Fibroblast of peridontal ligament (primary cell): ENCODE data around the gene GPX6.
"Not testable (repeated sequence)": the region's sequence is repeated elsewhere in the genome, so short reads cannot be mapped to it uniquely, and the experiment has no call there.

ENCODE experiments used
- DNase-seq: peaks from one replicate; pipeline ENCODE4 v3.0.0-alpha.2; 2010; ENCODE audit errors: extremely low read depth

Gene GPX6, protein sequence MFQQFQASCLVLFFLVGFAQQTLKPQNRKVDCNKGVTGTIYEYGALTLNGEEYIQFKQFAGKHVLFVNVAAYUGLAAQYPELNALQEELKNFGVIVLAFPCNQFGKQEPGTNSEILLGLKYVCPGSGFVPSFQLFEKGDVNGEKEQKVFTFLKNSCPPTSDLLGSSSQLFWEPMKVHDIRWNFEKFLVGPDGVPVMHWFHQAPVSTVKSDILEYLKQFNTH

DNA sequence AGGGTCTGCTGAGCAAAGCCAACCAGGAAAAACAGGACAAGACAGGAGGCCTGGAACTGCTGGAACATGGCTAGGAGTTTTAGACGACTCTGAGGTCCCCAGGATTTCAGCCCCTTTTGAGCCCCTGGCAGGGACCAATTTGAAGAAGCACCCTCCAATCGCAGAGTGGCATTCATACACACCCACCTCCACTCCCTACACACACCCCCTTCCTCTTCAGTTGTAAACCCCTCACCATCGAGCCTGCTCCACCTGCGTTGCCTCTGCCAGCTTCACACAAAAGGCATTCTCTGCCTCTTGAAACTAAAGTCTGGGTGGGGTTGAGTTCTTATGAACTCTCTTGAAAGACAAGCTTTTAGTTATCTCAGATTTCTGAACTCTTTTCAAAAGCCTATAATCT lies at the start of gene GPX6:
Gene GPX6 (minus strand): TSS at position 118 of the 400 bp plus-strand sequence. CDS start 50 bp downstream, at position 68.
- no peak for DNase-seq

DNA sequence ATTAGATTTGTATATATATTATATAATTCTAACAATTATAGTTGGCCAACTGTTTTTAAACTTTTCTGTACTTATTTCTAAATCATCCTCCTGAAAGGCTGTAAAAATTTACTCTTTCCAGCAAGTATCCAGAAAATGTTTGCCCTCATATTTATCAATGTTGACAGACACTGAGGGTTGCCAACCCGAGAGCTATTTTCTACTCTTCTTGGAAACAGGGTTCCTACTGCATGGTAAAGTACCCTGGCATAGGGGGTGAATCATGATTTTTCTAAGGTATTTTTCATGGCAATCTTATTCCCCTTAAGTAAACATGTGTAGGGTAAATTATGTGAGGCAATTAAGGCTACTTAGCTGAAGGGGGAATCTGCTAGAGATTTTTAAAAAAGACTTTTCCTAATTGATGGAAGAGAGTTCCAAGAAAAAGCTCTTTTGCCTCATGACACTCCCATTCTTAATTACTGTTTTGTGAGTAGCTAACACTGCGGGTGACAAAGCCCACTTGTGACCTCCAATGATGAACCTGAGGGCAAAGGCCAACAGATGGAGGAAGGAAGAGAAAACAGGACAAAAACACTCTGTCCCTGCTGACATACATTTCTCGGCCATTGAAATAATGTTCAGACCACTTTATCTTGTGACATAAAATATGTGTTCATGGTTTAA lies 48.0 kb upstream of the GPX6 start:
- DNase-seq = no peak

DNA sequence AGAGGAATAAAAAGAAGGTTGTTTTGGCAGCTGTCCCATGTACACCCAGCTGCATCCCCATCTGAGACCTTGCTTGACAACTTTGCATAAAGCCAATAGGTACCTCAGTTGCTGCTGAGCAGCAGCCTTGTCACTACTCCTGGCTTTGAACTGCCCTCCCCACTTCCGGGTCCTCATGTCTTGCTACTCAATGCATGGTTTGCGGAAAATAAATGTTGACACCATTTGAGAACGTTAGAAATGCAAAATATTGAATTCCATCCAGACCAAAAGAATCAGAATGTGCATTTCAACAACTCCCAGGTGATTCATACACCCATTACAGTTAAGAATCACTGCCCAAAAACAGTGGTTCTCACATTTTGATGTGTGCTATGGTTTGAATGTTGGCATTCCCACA lies 43.0 kb upstream of the GPX6 start:
- DNase-seq = no peak

DNA sequence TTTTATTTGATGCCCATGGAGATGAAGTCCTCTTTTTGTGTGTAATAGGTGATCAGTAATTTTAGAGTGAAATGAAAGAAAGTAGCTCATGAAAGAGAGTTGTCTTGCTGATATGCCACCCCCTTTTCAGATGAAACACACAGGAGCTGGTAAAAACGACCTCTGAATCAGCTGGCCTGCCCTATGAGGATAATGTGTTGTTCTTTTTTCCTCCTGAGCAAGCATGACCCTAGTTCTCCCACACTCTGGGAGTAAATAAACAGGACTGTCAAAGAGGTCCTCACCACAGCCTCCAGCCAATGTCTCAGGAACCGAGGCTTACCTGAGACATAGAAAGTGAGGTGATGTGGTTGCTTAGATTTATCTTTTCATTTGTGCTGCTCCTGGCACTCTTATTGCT lies 39.5 kb upstream of the GPX6 start:
- no peak for DNase-seq

DNA sequence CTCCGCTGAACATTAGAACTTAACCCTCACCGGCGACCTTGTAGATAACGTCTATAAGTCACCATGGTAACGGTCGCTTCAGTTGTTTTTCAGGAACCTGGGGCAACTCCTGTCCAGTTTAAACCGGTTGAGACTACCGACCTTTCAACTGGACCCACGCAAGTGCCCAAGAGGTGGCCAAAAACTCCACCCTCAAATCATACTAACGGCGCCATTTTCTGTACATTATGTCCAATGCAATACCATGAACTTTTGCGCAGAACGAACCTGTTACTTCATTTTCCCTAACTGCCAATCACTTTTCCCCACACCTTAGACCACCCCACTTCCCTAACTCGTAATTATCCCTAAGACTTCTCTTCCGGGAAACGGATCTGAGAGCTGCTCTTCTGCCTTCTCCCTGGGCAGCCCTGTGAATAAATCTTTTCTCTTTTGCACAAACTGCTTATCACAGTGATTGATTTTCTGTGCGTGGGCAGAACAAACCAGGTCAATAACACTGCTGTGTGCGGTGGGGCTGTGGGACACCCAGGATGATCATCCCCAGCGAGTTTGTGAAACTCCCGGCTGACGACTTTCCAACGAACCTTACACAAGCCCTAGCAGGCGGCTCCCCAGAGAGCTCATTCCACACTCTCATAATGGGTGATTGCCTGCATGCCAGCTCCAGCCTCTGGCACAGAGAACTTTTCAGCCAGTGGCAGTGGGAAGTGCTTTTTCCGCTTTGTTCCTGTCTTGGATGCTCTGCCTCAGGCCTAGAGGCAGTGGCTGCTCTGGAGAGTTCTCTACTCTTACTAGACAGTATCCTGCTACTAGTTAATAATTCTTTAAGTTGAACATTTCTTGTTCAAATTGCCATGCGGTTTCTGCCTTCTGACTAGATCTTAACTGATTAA lies 38.6 kb upstream of the GPX6 start:
- no peak for DNase-seq

DNA sequence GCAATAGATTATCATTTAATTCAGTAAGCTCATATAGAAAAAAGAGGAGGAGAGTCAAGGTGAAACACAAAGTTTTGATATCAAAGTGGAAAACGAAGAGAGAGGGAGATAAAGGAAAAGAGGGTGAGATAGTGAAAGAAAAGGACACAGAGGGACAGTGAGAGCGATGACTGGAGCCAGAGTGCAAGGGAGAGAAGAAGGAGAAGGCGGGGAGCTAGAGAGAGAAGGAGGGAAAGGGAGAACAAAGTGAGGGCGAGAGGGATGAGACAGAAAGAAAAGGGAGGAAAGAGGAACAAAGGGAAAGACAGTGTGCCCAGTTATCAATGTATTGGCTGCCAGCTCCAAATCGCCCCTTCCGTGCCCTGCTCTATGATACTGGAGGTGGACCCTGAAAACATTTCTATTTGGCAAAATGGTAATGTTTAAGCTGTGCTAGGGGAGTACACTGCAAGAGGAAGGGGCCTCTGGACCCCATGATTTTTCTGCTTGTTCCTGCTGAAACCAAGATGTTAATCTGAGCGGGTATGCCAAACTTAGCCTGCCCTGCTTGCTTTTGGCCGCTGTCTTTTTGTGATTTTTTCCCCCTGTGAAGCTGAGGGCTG lies 37.9 kb upstream of the GPX6 start:
- no peak for DNase-seq

DNA sequence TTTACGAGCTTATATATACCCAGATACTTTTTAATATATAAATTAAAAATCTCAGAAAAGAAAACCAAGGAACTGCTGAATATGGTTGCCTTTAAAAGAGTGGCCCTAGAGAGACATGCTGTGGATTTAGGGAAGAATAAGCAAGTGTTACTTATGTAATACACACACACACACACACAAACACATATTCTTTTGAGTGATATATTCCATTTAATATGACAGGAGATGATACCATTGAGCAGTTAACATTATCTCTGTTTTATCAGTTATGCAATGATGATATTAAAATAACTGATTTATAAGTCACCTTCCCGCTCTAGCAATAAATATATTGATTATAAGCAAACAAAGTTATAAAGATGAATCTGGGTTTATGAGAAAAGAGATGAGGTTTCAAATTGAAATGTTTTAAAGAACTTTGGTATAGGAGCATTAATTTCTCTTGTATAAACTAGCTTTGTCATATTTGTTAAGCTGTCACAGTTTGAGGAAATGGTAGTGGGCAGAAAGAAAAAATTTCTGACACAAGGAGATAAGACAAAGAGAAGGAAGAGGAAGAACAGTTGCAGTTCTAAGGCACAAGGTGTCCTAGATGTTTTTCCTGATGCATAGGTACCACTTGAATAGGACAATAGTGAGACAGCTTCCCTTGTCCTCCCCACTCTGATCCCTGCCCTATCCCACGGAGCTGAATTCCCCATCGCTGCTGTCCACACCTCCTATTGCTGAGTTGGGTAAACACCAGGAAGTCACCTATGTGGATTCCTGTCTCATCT lies 36.5 kb upstream of the GPX6 start:
- no peak for DNase-seq

DNA sequence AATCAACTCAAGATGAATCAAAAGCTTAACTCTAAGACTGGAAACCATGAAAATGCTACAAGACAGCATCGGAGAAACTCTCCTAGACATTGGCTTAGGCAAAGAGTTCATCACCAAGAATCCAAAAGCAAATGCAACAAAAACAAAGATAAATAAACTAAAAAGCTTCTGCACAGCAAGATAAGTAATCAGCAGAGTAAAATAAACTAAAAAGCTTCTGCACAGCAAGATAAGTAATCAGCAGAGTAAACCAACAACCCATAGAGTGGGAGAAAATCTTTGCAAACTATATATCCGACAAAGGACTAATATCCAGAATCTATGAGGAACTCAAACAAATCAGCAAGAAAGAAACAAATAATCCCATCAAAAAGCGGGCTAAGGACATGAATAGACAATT lies 31.4 kb upstream of the GPX6 start:
- DNase-seq = not testable (repeated sequence)

DNA sequence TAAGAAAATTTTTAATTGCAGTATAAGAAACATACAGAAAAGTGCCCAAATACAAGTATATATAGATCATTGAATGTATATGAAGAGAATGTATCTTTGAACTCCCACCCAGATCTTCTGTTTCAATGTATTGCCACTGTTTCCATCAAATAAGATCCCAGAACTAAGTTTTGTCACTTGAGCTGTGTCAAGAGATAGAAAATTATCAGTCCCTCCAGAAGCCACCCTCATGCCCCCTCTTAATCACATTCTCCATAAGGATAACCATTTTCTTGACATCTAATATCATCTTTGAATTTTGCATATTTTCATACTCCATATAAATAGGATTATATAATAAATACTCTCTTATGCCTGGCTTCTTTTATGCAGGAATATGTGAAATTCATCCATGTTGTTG lies 30.4 kb upstream of the GPX6 start:
- no peak for DNase-seq

DNA sequence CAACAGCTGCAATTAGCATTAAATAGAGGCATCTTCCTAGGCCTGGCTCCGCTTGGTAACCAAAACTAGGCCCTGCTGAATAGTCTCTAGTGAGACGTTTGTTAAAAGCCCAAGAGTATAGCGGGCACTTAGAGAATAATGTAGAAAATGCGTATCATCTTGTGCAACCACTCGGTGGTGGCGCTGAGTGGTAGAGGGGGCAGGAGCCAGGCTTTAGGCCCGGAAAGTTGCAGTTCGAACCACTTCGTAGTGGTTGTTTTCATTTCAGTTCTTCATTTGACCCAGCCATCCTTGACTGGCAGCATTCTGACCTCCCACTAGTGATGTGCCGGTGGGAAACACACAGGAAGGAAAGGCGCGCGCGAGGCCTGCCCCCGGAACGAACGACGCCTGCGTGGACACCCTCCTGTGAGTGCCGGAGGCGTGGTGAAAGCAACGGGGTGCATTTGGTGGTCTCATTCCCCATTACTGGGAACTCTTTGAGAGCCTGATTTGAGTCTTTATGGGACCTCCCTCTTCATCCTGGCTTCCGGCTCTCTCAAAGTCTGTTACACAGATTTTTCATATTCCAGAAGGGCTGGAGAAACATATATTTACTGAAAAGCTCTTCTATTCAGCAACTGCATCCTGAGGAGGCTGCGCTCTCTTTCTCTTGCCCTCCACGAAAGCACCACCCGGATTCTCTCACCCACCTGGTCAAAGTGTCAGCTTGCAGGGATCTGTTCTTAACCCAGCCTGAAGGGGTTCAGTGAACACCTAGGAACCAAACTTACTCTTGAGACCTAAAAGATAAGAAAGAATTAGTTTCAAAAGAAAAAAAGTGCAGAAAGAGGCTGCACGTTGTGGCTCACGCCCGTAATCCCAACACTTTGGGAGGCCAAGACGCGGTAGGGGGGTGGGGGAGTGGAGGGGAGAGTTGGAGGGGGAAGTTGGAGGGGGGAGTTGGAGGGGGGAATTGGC lies 28.3 kb upstream of the GPX6 start:
- no peak for DNase-seq

DNA sequence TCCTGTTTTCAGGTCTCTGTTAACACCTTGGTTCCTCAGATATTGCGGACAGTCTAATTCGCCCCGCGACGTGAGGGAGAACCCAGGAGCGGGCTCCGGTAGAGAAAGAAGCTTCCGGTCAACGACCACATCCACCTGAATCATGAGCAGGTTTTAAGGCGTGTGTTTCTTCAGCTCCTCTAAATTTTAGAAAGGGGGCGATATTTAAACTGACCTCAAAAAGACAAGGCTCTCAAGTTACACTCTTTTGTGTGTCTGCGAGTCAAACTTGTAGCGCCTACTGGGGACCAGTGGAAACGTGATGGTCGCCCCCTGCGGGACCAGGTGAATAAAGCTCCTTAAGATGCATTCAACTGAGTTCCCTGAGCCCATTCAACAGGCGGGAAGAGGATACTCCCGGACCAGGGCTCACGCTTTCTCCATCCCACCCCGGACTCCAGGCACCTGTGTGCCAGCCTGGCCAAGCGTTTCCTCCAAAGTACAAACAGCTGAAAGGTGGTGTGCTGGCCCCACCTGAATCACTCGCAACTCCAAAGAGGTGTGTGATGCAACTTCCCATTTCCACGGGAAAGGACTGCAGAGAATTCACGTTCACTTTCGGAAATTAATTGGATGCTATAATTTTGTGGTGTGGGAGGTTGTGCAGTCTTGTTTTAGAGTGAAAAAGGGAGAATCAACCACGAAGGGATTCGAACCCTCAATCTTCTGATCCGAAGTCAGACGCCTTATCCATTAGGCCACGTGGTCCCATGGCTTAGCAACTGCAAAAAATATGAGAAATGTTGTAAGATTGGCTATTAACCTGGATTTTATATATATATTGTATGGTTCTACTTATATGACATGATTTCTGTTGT lies 27.1 kb upstream of the GPX6 start:
- peak; percentile 81 for DNase-seq

DNA sequence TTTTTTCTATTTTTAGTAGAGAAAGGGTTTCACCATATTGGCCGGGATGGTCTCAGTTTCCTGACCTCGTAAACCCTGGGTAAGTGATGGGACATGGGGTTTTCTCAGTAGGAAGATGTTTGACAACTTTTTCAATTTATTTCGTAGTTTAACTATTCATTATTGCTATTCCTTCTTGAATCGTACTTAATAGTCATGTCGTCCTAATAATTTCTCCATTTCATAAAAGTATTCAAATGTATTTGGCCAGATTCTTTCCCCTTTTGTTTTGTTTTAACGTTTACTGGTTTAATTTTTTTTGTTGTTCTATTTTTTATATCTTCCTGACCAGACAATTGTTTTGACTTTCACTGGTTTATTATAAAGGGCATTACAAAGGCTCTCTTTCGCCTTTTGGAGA lies 26.4 kb upstream of the GPX6 start:
- no peak for DNase-seq

DNA sequence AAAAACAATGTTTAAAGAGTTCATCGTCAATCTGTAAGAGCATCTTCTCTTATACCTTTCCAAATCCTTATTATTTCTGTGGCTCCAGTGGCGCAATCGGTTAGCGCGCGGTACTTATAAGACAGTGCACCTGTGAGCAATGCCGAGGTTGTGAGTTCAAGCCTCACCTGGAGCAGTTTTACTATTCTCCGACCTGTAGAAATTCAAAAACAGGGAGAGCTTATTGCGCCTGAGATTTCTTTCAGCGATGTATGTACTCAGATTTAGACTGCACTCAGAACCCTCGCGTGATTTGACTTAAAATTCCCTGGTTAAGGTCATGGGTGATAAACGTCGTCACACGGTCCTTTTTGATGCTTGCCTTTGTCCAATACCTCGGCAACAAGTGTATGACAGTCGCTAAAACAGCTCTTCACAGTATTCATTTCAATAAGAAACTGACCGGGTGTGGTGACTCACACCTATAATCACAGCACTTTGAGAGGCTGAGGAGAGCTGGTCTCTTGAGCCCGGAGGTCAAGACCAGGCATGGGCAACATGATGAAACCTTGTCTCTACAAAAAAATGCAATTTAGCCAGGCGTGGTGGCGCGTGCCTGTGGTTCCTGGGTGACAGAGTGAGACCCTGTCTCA lies 22.0 kb upstream of the GPX6 start:
- DNase-seq = no peak

DNA sequence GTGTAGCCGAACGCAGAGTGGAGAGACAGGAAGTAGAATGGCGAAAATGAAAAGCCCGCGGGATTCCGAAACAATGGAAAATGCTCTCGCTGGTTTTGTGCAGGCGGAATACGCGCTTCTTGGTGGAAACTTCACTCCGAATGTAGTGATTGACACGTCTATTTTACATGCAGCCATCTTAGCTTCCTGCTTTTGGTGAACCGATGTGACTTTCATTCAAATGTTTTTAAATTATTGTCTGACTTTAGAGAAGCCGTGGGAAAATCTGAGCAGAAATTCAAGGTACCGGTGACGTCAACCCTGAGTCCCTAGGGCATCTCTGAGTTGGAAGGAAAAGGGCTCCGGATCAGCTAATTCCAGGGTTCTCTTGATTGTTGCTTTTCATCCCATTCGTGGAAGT lies 21.5 kb upstream of the GPX6 start:
- DNase-seq = no peak

DNA sequence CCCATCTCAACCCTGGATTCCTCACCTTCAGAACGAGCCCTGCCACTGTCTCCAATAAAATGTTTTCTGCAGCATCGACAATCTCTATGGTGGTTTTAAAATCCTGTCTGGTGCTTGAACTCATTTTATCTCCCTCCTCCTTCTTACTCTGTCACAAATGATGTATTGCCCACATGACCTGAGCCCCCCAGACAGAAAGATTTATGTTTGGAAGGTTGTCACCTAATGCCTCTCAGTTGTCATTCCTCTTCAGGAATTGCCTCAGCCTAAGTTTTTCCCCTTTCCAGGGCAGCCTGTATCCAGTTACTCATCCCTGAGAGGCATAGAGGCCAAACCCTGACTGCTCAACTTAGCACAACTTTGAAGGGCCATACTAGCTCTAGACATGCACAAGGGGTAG lies 19.3 kb upstream of the GPX6 start:
- DNase-seq = no peak

DNA sequence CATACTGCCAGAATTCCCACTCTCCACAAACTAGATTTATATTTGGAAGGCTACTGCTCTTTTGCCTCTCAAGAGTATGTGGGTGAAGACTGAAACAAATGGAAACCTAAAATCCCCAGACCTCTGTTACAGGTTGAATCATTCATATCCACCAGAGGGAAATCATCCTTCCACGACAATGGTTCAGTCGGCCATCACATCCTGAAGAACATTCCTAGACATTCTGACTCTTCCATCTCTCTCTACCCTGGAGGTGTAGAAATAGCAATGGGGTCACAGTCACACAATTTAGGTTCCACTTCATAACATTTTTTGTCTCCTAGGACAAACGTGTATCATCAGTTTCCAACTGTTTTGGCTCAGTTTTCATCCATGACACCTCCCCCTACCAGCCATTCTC lies 18.7 kb upstream of the GPX6 start:
- no peak for DNase-seq

DNA sequence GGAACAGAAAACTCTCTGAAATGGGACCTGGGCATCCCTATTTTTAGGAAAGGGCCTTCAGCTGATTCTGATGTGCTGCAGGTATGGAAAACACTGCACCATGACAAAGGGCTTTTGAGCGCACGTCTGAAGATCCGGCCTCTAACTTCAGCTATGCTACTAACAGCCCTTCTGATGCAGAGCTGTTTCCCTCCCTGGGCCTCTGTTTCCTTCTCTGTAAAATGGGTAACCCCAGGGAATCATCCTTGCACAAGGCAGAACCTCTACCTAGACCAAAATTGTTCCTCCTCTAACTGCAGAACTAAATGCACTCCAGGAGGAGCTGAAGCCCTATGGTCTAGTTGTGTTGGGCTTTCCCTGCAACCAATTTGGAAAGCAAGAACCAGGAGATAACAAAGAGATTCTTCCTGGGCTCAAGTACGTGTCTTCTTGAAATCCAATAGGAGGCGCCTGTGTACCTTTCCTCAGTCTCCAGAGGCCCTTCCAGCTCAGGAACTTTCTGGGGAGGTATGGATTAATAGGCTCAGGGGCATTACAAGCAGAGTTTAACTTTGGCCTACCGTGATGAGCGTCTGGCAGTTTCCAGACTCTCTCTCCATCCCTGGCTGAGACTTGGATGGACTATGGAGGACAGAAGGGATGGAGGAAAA lies 16.0 kb upstream of the GPX6 start:
- DNase-seq = no peak

DNA sequence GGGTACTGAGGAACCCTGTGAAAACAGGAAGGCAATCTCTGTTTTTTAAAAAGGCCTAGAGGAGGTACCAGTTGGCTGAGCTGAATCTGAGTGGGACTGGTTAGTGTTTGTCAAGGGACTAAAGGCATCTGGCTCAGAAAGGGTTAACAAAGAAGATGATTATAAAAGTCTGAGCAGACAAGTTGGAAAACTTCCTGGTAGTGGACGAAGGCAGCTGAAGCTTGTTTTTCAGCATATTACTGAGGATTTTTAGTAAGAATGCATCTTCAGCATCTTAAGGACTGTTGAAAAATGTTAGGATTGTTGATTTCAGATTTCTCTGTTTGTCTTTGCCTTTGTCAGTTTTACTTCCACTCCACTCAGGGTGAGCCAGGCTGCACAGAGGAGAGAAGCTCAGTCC lies 15.2 kb upstream of the GPX6 start:
- DNase-seq = no peak
